K562 (cell line): Measurements from ENCODE around the gene SMCHD1. TPM values are rescaled to one million over a fixed set of nuclear protein-coding genes. Genes with fewer than 3 reads are reported as not detected.
A peak's percentile ranks its signal among the peaks of the same experiment; 100 is the strongest.

Experiments used
- BRD4 ChIP-seq: fragments of 200-600 bp; sonication (generic); IDR thresholded peaks from 2 replicates; pipeline ENCODE4 v1.6.1; 2017; ENCODE audit warnings: inconsistent platforms
- CAMTA2 ChIP-seq: fragments of 250-450 bp; sonication (Bioruptor Pico); conservative IDR thresholded peaks from 2 replicates; pipeline ENCODE4 v1.5.1; 2022
- CEBPZ ChIP-seq: fragments of 150-350 bp; IDR thresholded peaks from 2 replicates; pipeline ENCODE4 v1.6.1; 2014; ENCODE audit warnings: low read depth, mild to moderate bottlenecking, low read length, borderline replicate concordance
- EWSR1 ChIP-seq: fragments of 450-650 bp; IDR thresholded peaks from 2 replicates; pipeline ENCODE4 v1.6.1; 2018; ENCODE audit warnings: borderline replicate concordance, mild to moderate bottlenecking, low read depth, moderate library complexity; ENCODE audit not compliant: partially characterized antibody
- FOXM1 ChIP-seq, 2 experiments: fragments of 450-650 bp in 1 of 2; sonication (generic) in 1 of 2; formaldehyde crosslinking in 1 of 2; IDR thresholded peaks; 2 replicates each; pipeline versions ENCODE4 v1.6.1 to v1.9.0; 2017 to 2022; ENCODE audit warnings: low read depth in 2 of 2, mild to moderate bottlenecking in 2 of 2, missing genetic modification reagents in 1 of 2, moderate library complexity in 1 of 2
- GABPB2 ChIP-seq: fragments of 250-450 bp; sonication (Bioruptor Pico); conservative IDR thresholded peaks from 2 replicates; pipeline ENCODE4 v1.5.1; 2021; ENCODE audit warnings: mild to moderate bottlenecking
- IRF9 ChIP-seq: fragments of 450-650 bp; IDR thresholded peaks from 2 replicates; pipeline ENCODE4 v1.6.1; 2016; ENCODE audit warnings: missing biosample characterization, missing genetic modification characterization
- MTA2 ChIP-seq: fragments of 450-650 bp; IDR thresholded peaks from 2 replicates; pipeline ENCODE4 v1.6.1; 2016; ENCODE audit warnings: low read depth
- NBN ChIP-seq: fragments of 450-650 bp; IDR thresholded peaks from 2 replicates; pipeline ENCODE4 v1.6.1; 2016; ENCODE audit warnings: low read depth, mild to moderate bottlenecking
- NR2F6 ChIP-seq: fragments of 450-650 bp; formaldehyde crosslinking; IDR thresholded peaks from 2 replicates; pipeline ENCODE4 v1.4.0; 2020; ENCODE audit warnings: mild to moderate bottlenecking
- PCBP1 ChIP-seq: fragments of 200-400 bp; formaldehyde crosslinking; IDR thresholded peaks from 2 replicates; pipeline ENCODE4 v1.6.1; 2018; ENCODE audit warnings: mild to moderate bottlenecking, low read depth, low read length; ENCODE audit not compliant: poor library complexity, severe bottlenecking
- PML ChIP-seq: IDR thresholded peaks from 2 replicates; pipeline ENCODE4 v1.6.1; 2012; ENCODE audit warnings: low read length, inconsistent platforms
- PPARD ChIP-seq: fragments of 250-450 bp; sonication (Bioruptor Pico); IDR thresholded peaks from 2 replicates; pipeline ENCODE4 v1.8.0; 2022; ENCODE audit warnings: inconsistent platforms, mild to moderate bottlenecking, moderate library complexity
- TFAM ChIP-seq: fragments of 250-450 bp; sonication (Bioruptor Pico); conservative IDR thresholded peaks from 2 replicates; pipeline ENCODE4 v1.5.0; 2021; ENCODE audit warnings: mild to moderate bottlenecking, moderate library complexity
- THRB ChIP-seq: fragments of 450-650 bp; formaldehyde crosslinking; conservative IDR thresholded peaks from 2 replicates; pipeline ENCODE4 v1.4.0; 2022; ENCODE audit warnings: mild to moderate bottlenecking, missing genetic modification characterization
- ZKSCAN1 ChIP-seq: fragments of 150-350 bp; IDR thresholded peaks from 2 replicates; pipeline ENCODE4 v1.6.1; 2016; ENCODE audit warnings: low read depth, low read length
- ZNF217 ChIP-seq: sonication (generic); formaldehyde crosslinking; IDR thresholded peaks from 2 replicates; pipeline ENCODE4 v1.8.0; 2022; ENCODE audit warnings: mild to moderate bottlenecking, missing genetic modification reagents
- ZNF561 ChIP-seq: fragments of 450-650 bp; formaldehyde crosslinking; conservative IDR thresholded peaks from 2 replicates; pipeline ENCODE4 v1.4.0; 2020; ENCODE audit warnings: mild to moderate bottlenecking, moderate library complexity
- ZNF57 ChIP-seq: fragments of 450-650 bp; formaldehyde crosslinking; IDR thresholded peaks from 2 replicates; pipeline ENCODE4 v1.4.0; 2020; ENCODE audit warnings: mild to moderate bottlenecking, moderate library complexity
- ZNF586 ChIP-seq: fragments of 450-650 bp; formaldehyde crosslinking; conservative IDR thresholded peaks from 2 replicates; pipeline ENCODE4 v1.4.0; 2020; ENCODE audit warnings: mild to moderate bottlenecking, moderate library complexity
- ZNF699 ChIP-seq: fragments of 250-450 bp; sonication (Bioruptor Pico); IDR thresholded peaks from 2 replicates; pipeline ENCODE4 v1.8.0; 2021; ENCODE audit warnings: mild to moderate bottlenecking, moderate library complexity; ENCODE audit not compliant: insufficient replicate concordance
- ZNF785 ChIP-seq: fragments of 250-450 bp; sonication (Bioruptor Pico); IDR thresholded peaks from 2 replicates; pipeline ENCODE4 v1.4.0; 2020; ENCODE audit warnings: mild to moderate bottlenecking
- ZNF79 ChIP-seq: fragments of 250-450 bp; sonication (Bioruptor Pico); IDR thresholded peaks from 2 replicates; pipeline ENCODE4 v1.4.0; 2020; ENCODE audit warnings: low read depth, mild to moderate bottlenecking, moderate library complexity
- polyA plus RNA-seq, 8 experiments: library from polyadenylated mRNA; depleted of rRNA in 4 of 8; stranded (reverse) in 5 of 8; unstranded in 3 of 8; fragments of >200 nt; fragmentation: Nextera tagmentation in 2 of 8; fragmentation: Illumina TruSeq in 1 of 8; extraction: Ambion mirVana in 2 of 8; extraction: Trizol in 1 of 8; gene quantifications; 2 replicates each; pipeline versions ENCODE4 v1.2.1 to v1.2.3, GENCODE V29; 2011 to 2014; ENCODE audit warnings: inconsistent platforms in 1 of 8, missing spikeins in 1 of 8
- total RNA-seq, 7 experiments: library from RNA; depleted of rRNA in 6 of 7; stranded (reverse); fragments of >200 nt in 6 of 7; fragmentation: Illumina TruSeq in 2 of 7; extraction: Trizol in 2 of 7; gene quantifications; 2 replicates each; pipeline versions ENCODE4 v1.2.1 to v1.2.3, GENCODE V29; 2011 to 2021; ENCODE audit warnings: low replicate concordance in 1 of 7

SMCHD1 gene
- total and polyA plus RNA-seq, 9 of the 15 experiments (the other 6 are each of a cell fraction or from before 2014, with no cell fraction given), result 6.3 to 144 (median 72.7) TPM

GRCh38 chr18:2853926-2854664 is 198.6 kb downstream of the SMCHD1 start (continued):
- TF ChIP-seq CEBPZ (no peak), NR2F6 (CRISPR knock-in tag) (no peak), CAMTA2 (CRISPR knock-in tag) (no peak), EWSR1 (no peak), ZNF57 (CRISPR knock-in tag) (no peak), THRB (CRISPR knock-in tag) (no peak), GABPB2 (CRISPR knock-in tag) (no peak), ZKSCAN1 (no peak), TFAM (CRISPR knock-in tag) (no peak), ZNF561 (CRISPR knock-in tag) (no peak), ZNF699 (CRISPR knock-in tag) (no peak), NBN (peak; percentile 90), PML (peak; percentile 94), PCBP1 (no peak), FOXM1 (IDR thresholded peaks at IDR 0.05; ENCODE audit: low read depth) (peak; percentile 90), FOXM1 (CRISPR knock-in tag; IDR thresholded peaks at IDR 0.05; ENCODE audit: low read depth) (no peak), ZNF79 (no peak), IRF9 (no peak), ZNF785 (CRISPR knock-in tag) (no peak), ZNF586 (no peak), ZNF217 (CRISPR knock-in tag) (no peak), MTA2 (peak; percentile 96), BRD4 (no peak), PPARD (CRISPR knock-in tag) (no peak)
